GM19324 (cell line): ENCODE measurements around the gene TRPM5.

ENCODE experiments used
- ATAC-seq: cut with Tn5 transposase; IDR thresholded peaks from one replicate; pipeline ENCODE4 v1.9.1; 2021; ENCODE audit warnings: mild to moderate bottlenecking, moderate library complexity; ENCODE audit not compliant: unreplicated experiment, low FRiP score

Gene TRPM5

GRCh38 chr11:2423157-2424025, 20.9 kb downstream of the TRPM5 start:
- no peak for ATAC-seq

- ATAC-seq: no peak
Observed at GRCh38 chr11:2422461-2423156, 21.7 kb downstream of the TRPM5 start.

GRCh38 chr11:2421996-2422395, 22.3 kb downstream of the TRPM5 start:
- ATAC-seq: no peak

- no peak for ATAC-seq
Observed at GRCh38 chr11:2421226-2421994, 22.9 kb downstream of the TRPM5 start.

- ATAC-seq: no peak
Observed at GRCh38 chr11:2420502-2421225, 23.6 kb downstream of the TRPM5 start.

GRCh38 chr11:2419638-2420501, 24.4 kb downstream of the TRPM5 start:
- no peak for ATAC-seq

GRCh38 chr11:2418693-2419360, 25.5 kb downstream of the TRPM5 start:
- no peak for ATAC-seq

- no peak for ATAC-seq
Observed at GRCh38 chr11:2417856-2418692, 26.2 kb downstream of the TRPM5 start.

GRCh38 chr11:2416765-2417164, 27.5 kb downstream of the TRPM5 start:
- no peak for ATAC-seq

GRCh38 chr11:2415601-2416380, 28.5 kb downstream of the TRPM5 start:
- ATAC-seq: no peak

- no peak for ATAC-seq
Observed at GRCh38 chr11:2415171-2415570, 29.1 kb downstream of the TRPM5 start.

GRCh38 chr11:2414616-2415015, 29.7 kb downstream of the TRPM5 start:
- ATAC-seq: no peak

- no peak for ATAC-seq
Observed at GRCh38 chr11:2413742-2414579, 30.4 kb downstream of the TRPM5 start.

- no peak for ATAC-seq
Observed at GRCh38 chr11:2412323-2412722, 32.0 kb downstream of the TRPM5 start.

GRCh38 chr11:2411446-2412305, 32.6 kb downstream of the TRPM5 start:
- no peak for ATAC-seq

GRCh38 chr11:2410616-2411015, 33.7 kb downstream of the TRPM5 start:
- no peak for ATAC-seq
